Measurements from ENCODE around the gene F2.

GRCh38 chr11:46776878-46777277 lies 57.9 kb downstream of the F2 start:
- TF ChIP-seq CTCF (IDR thresholded peaks at IDR 0.05 in 4 of 5, conservative IDR thresholded peaks at IDR 0.05 in 1 of 5) = no peak
- TF ChIP-seq POLR2A (IDR thresholded peaks at IDR 0.05) = no peak
